GM12891 (cell line): ENCODE results near the gene CAMK1D.

ENCODE experiments used
- POLR2A ChIP-seq: IDR thresholded peaks from 2 replicates; pipeline ENCODE4 v1.6.1; 2011; ENCODE audit warnings: low read depth, low read length, control low read depth
- POLR2AphosphoS5 ChIP-seq: IDR thresholded peaks from 2 replicates; pipeline ENCODE4 v1.6.1; 2011; ENCODE audit warnings: low read depth, low read length, control low read depth
- SPI1 ChIP-seq: IDR thresholded peaks from 2 replicates; pipeline ENCODE4 v1.6.1; 2011; ENCODE audit warnings: low read depth, low read length, control low read depth

- no peak for TF ChIP-seq POLR2AphosphoS5
- no peak for TF ChIP-seq POLR2A
- TF ChIP-seq SPI1, result no peak
Measured at GRCh38 chr10:12583891-12584595, 234.7 kb downstream of the CAMK1D start.
